HepG2 (cell line): ENCODE results near the gene PACSIN1. TPM values are rescaled to one million over a fixed set of nuclear protein-coding genes. Genes with fewer than 3 reads are reported as not detected.

Source experiments
- GATAD1 ChIP-seq: IDR thresholded peaks from 2 replicates; pipeline ENCODE4 v1.6.1; 2016; ENCODE audit warnings: missing genetic modification reagents, missing compliant biosample characterization
- KMT2B ChIP-seq: IDR thresholded peaks from 2 replicates; pipeline ENCODE4 v1.6.1; 2016; ENCODE audit warnings: missing genetic modification reagents, missing compliant biosample characterization
- MAF1 ChIP-seq: sonication (generic); formaldehyde crosslinking; IDR thresholded peaks from 2 replicates; pipeline ENCODE4 v1.5.0; 2020; ENCODE audit warnings: missing genetic modification reagents, borderline replicate concordance
- STAG1 ChIP-seq: sonication (generic); formaldehyde crosslinking; IDR thresholded peaks from 2 replicates; pipeline ENCODE4 v1.4.0; 2020; ENCODE audit warnings: missing genetic modification reagents
- ZNF550 ChIP-seq: sonication (generic); formaldehyde crosslinking; IDR thresholded peaks from 2 replicates; pipeline ENCODE4 v1.4.0; 2020; ENCODE audit warnings: mild to moderate bottlenecking, missing genetic modification reagents, borderline replicate concordance
- polyA plus RNA-seq, 8 experiments: library from polyadenylated mRNA; depleted of rRNA in 3 of 8; stranded (reverse) in 7 of 8; unstranded in 1 of 8; fragments of >200 nt; fragmentation: Illumina TruSeq in 4 of 8; extraction: Trizol in 4 of 8; gene quantifications; 2 replicates each; pipeline versions ENCODE4 v1.2.1 to v1.2.3, GENCODE V29; 2011 to 2016; ENCODE audit warnings: low read depth in 4 of 8, missing spikeins in 1 of 8, mixed read lengths in 1 of 8; ENCODE audit not compliant: insufficient read depth in 1 of 8
- total RNA-seq, 5 experiments: library from RNA; depleted of rRNA; stranded (reverse); fragments of >200 nt; fragmentation: Illumina TruSeq; extraction: Trizol; gene quantifications; 2 replicates each; pipeline ENCODE4 v1.2.3, GENCODE V29; 2016; ENCODE audit warnings: low read depth in 1 of 5
- TF ChIP-seq, protein P1 (sequence below): sonication (generic); formaldehyde crosslinking; IDR thresholded peaks from 2 replicates; pipeline ENCODE4 v1.4.0; 2020; ENCODE audit warnings: mild to moderate bottlenecking, missing genetic modification reagents
- TF ChIP-seq, protein P2 (sequence below): sonication (generic); formaldehyde crosslinking; IDR thresholded peaks from 2 replicates; pipeline ENCODE4 v1.5.0; 2020; ENCODE audit warnings: mild to moderate bottlenecking, missing genetic modification reagents, moderate library complexity
- TF ChIP-seq, protein P3 (sequence below): sonication (generic); formaldehyde crosslinking; IDR thresholded peaks from 2 replicates; pipeline ENCODE4 v1.9.0; 2022; ENCODE audit warnings: missing genetic modification reagents, mild to moderate bottlenecking, borderline replicate concordance
- TF ChIP-seq, protein P4 (sequence below): sonication (generic); formaldehyde crosslinking; IDR thresholded peaks from 2 replicates; pipeline ENCODE4 v1.4.0; 2020; ENCODE audit warnings: missing genetic modification reagents

PACSIN1 gene
- total and polyA plus RNA-seq, 2 of the 13 experiments (the other 11 are each of a cell fraction or from before 2014, with no cell fraction given) = not detected

DNA sequence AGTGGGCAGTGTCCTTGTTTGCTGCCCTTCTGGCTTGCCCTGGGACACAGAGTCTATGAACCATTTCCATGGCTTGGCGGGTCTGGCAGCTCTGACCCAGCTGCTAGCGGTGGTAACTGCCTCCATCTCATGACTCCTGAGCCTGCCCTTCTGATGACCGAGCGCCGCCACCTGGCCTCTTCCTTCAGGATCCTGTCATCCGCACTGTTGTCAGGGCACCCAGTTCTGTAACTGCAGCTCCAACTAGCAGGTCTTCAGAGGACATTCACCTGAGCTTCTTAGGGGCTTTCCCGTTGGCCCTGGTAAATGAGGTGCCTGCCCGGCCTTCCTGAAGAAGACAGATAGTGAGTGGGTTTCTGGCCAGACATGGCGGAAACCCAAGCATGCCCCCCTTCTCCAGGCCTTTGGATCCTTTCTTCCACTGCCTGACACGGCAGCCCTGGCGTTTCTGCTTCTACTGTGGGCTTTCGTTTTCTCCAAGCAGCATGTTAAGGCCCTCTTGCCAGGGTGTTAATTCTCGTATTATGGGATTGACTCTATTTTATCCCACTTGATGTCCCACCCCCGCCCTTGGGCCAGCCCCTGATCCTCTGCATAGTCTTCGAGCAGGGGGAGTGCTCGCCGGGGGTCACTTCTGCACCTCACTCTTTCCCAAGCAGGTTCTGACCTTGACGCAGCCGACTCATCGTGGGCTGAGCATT lies 24.7 kb downstream of the PACSIN1 start (continued):
- TF ChIP-seq, protein P1, sequence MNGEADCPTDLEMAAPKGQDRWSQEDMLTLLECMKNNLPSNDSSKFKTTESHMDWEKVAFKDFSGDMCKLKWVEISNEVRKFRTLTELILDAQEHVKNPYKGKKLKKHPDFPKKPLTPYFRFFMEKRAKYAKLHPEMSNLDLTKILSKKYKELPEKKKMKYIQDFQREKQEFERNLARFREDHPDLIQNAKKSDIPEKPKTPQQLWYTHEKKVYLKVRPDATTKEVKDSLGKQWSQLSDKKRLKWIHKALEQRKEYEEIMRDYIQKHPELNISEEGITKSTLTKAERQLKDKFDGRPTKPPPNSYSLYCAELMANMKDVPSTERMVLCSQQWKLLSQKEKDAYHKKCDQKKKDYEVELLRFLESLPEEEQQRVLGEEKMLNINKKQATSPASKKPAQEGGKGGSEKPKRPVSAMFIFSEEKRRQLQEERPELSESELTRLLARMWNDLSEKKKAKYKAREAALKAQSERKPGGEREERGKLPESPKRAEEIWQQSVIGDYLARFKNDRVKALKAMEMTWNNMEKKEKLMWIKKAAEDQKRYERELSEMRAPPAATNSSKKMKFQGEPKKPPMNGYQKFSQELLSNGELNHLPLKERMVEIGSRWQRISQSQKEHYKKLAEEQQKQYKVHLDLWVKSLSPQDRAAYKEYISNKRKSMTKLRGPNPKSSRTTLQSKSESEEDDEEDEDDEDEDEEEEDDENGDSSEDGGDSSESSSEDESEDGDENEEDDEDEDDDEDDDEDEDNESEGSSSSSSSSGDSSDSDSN = no peak
- TF ChIP-seq GATAD1 (CRISPR knock-in tag) = no peak
- TF ChIP-seq, protein P2, sequence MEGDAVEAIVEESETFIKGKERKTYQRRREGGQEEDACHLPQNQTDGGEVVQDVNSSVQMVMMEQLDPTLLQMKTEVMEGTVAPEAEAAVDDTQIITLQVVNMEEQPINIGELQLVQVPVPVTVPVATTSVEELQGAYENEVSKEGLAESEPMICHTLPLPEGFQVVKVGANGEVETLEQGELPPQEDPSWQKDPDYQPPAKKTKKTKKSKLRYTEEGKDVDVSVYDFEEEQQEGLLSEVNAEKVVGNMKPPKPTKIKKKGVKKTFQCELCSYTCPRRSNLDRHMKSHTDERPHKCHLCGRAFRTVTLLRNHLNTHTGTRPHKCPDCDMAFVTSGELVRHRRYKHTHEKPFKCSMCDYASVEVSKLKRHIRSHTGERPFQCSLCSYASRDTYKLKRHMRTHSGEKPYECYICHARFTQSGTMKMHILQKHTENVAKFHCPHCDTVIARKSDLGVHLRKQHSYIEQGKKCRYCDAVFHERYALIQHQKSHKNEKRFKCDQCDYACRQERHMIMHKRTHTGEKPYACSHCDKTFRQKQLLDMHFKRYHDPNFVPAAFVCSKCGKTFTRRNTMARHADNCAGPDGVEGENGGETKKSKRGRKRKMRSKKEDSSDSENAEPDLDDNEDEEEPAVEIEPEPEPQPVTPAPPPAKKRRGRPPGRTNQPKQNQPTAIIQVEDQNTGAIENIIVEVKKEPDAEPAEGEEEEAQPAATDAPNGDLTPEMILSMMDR (CRISPR knock-in tag) = peak; percentile 61
- TF ChIP-seq, protein P3, sequence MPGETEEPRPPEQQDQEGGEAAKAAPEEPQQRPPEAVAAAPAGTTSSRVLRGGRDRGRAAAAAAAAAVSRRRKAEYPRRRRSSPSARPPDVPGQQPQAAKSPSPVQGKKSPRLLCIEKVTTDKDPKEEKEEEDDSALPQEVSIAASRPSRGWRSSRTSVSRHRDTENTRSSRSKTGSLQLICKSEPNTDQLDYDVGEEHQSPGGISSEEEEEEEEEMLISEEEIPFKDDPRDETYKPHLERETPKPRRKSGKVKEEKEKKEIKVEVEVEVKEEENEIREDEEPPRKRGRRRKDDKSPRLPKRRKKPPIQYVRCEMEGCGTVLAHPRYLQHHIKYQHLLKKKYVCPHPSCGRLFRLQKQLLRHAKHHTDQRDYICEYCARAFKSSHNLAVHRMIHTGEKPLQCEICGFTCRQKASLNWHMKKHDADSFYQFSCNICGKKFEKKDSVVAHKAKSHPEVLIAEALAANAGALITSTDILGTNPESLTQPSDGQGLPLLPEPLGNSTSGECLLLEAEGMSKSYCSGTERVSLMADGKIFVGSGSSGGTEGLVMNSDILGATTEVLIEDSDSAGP (CRISPR knock-in tag) = no peak
- TF ChIP-seq, protein P4, sequence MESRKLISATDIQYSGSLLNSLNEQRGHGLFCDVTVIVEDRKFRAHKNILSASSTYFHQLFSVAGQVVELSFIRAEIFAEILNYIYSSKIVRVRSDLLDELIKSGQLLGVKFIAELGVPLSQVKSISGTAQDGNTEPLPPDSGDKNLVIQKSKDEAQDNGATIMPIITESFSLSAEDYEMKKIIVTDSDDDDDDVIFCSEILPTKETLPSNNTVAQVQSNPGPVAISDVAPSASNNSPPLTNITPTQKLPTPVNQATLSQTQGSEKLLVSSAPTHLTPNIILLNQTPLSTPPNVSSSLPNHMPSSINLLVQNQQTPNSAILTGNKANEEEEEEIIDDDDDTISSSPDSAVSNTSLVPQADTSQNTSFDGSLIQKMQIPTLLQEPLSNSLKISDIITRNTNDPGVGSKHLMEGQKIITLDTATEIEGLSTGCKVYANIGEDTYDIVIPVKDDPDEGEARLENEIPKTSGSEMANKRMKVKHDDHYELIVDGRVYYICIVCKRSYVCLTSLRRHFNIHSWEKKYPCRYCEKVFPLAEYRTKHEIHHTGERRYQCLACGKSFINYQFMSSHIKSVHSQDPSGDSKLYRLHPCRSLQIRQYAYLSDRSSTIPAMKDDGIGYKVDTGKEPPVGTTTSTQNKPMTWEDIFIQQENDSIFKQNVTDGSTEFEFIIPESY (CRISPR knock-in tag) = peak; percentile 82
- TF ChIP-seq KMT2B (CRISPR knock-in tag) = no peak
- TF ChIP-seq STAG1 (CRISPR knock-in tag) = peak; percentile 49
- no peak for TF ChIP-seq ZNF550 (CRISPR knock-in tag)
- TF ChIP-seq MAF1 (CRISPR knock-in tag) = no peak
- TF ChIP-seq, all 625 proteins: peak for 5
